Liver (tissue), 9 donors: ENCODE results near the gene PRCD. TPM values are rescaled to one million over a fixed set of nuclear protein-coding genes. Genes with fewer than 3 reads are reported as not detected.

Source experiments
- DNase-seq: peaks from one replicate; pipeline ENCODE4 v3.0.0-alpha.2; 2017; ENCODE audit warnings: low spot score
- H3K27ac ChIP-seq, 2 donors: one replicate each; pipeline ENCODE4 v1.7.0; 2013; ENCODE audit warnings: inconsistent platforms in 2 of 2, low read length in 2 of 2, control low read depth in 1 of 2, low read depth in 1 of 2, mild to moderate bottlenecking in 1 of 2
- H3K27me3 ChIP-seq, 4 donors: one replicate each; pipeline versions ENCODE4 v1.6.1 to v1.7.0; 2013; ENCODE audit warnings: low read length in 3 of 4, inconsistent platforms in 1 of 4, mild to moderate bottlenecking in 1 of 4, moderate library complexity in 1 of 4; ENCODE audit not compliant: control insufficient read depth in 4 of 4, insufficient read depth in 4 of 4
- H3K36me3 ChIP-seq, 4 donors: one replicate each; pipeline versions ENCODE4 v1.6.1 to v1.7.0; 2013; ENCODE audit warnings: low read length in 3 of 4, mild to moderate bottlenecking in 3 of 4, low read depth in 1 of 4, moderate library complexity in 1 of 4; ENCODE audit not compliant: control insufficient read depth in 4 of 4, insufficient read depth in 3 of 4
- H3K4me1 ChIP-seq, 4 donors: one replicate each; pipeline versions ENCODE4 v1.6.1 to v1.7.0; 2013; ENCODE audit warnings: low read length in 3 of 4, mild to moderate bottlenecking in 3 of 4, moderate library complexity in 1 of 4; ENCODE audit not compliant: control insufficient read depth in 4 of 4, insufficient read depth in 4 of 4
- H3K4me3 ChIP-seq, 3 donors: one replicate each; pipeline versions ENCODE4 v1.6.1 to v1.7.0; 2013; ENCODE audit warnings: low read length in 3 of 3, control low read depth in 1 of 3, low read depth in 1 of 3, mild to moderate bottlenecking in 1 of 3
- H3K9ac ChIP-seq, 2 donors: one replicate each; pipeline ENCODE4 v1.7.0; 2013; ENCODE audit warnings: low read length in 2 of 2, mild to moderate bottlenecking in 2 of 2, moderate library complexity in 2 of 2, control low read depth in 1 of 2, low read depth in 1 of 2
- H3K9me3 ChIP-seq, 4 donors: one replicate each; pipeline versions ENCODE4 v1.6.1 to v1.7.0; 2013; ENCODE audit warnings: low read length in 3 of 4; ENCODE audit not compliant: control insufficient read depth in 4 of 4
- FOXA2 ChIP-seq: IDR thresholded peaks from 2 replicates; pipeline ENCODE4 v1.6.1; 2016; ENCODE audit warnings: antibody characterized with exemption
- GABPA ChIP-seq, 2 donors: IDR thresholded peaks in 1 of 2; conservative IDR thresholded peaks in 1 of 2; 2 replicates each; pipeline ENCODE4 v1.6.1; 2016; ENCODE audit warnings: antibody characterized with exemption in 2 of 2, mild to moderate bottlenecking in 1 of 2, moderate library complexity in 1 of 2
- JUND ChIP-seq, 2 donors: IDR thresholded peaks; 2 replicates each; pipeline ENCODE4 v1.6.1; 2016; ENCODE audit warnings: antibody characterized with exemption in 2 of 2
- MAX ChIP-seq: IDR thresholded peaks from 2 replicates; pipeline ENCODE4 v1.6.1; 2016; ENCODE audit warnings: antibody characterized with exemption
- NR2F2 ChIP-seq: IDR thresholded peaks from 2 replicates; pipeline ENCODE4 v1.6.1; 2016; ENCODE audit warnings: antibody characterized with exemption
- REST ChIP-seq: IDR thresholded peaks from 2 replicates; pipeline ENCODE4 v1.6.1; 2016; ENCODE audit warnings: antibody characterized with exemption, mild to moderate bottlenecking
- SP1 ChIP-seq: IDR thresholded peaks from 2 replicates; pipeline ENCODE4 v1.6.1; 2018; ENCODE audit warnings: antibody characterized with exemption, mild to moderate bottlenecking
- WGBS: extraction: QIAGEN DNeasy Blood & Tissue Kit; methylation state at CpG from one replicate; pipeline ENCODE4 v1.1.7; 2013; 5-methylcytosine and 5-hydroxymethylcytosine counted together
- polyA plus RNA-seq, 2 donors: library from polyadenylated mRNA; stranded (reverse) in 1 of 2; unstranded in 1 of 2; fragments of 200-250 nt in 1 of 2; fragments of >200 nt in 1 of 2; fragmentation: Nextera tagmentation in 1 of 2; extraction: Ambion mirVana in 1 of 2; gene quantifications; one replicate each; pipeline versions ENCODE4 v1.2.1 to v1.2.3, GENCODE V29; 2013 to 2015
- total RNA-seq, 2 donors: library from RNA; depleted of rRNA; stranded (reverse); fragments of >200 nt; gene quantifications; one replicate each; pipeline ENCODE4 v1.2.3, GENCODE V29; 2014
- donor health status: healthy.
- donor health status: healthy.
- donor health status: healthy.
- donor health status: healthy.
- donor health status: healthy.

Gene PRCD
- total and polyA plus RNA-seq, 4 donors: 0.63 to 1.0 (median 0.75) TPM; not detected in 1

- TF ChIP-seq REST (no peak), JUND (IDR thresholded peaks at IDR 0.05) (no peak), MAX (no peak), SP1 (no peak)
Measured at GRCh38 chr17:76543482-76543825, 3.6 kb downstream of the PRCD start (continued).

GRCh38 chr17:76543826-76544545 lies 4.1 kb downstream of the PRCD start:
- peaks cover 2 to 36% (median 28%) of the 10 kb centered on the region in 4 donors for H3K4me1 ChIP-seq
- DNase-seq: no peak
- H3K27ac ChIP-seq: peak overlapping the region in 1 of 2 donors; percentile 51
- no peak for TF ChIP-seq FOXA2
- H3K9me3 ChIP-seq: no peaks in the 10 kb centered on the region
- H3K36me3 ChIP-seq: no peaks in the 10 kb centered on the region
- no peaks in the 10 kb centered on the region for H3K27me3 ChIP-seq
- no peak overlapping the region for H3K4me3 ChIP-seq
- no peak overlapping the region for H3K9ac ChIP-seq
- WGBS: 66% methylated on average over 22 of the region's 22 CpGs

- 63% methylated on average over 24 of the region's 24 CpGs for WGBS
- Histone ChIP-seq H3K4me3 (no peak overlapping the region), H3K9me3 (no peaks in the 10 kb centered on the region), H3K9ac (no peak overlapping the region), H3K27me3 (no peaks in the 10 kb centered on the region), H3K4me1 (peaks cover 5 to 44% (median 35%) of the 10 kb centered on the region in 4 donors), H3K36me3 (no peaks in the 10 kb centered on the region), H3K27ac (peak overlapping the region in 1 of 2 donors; percentile 51)
- no peak for DNase-seq
- TF ChIP-seq SP1 (no peak), NR2F2 (peak; percentile 65), GABPA (IDR thresholded peaks at IDR 0.05 in 1 of 2, conservative IDR thresholded peaks at IDR 0.05 in 1 of 2) (no peak), REST (no peak)
Measured at GRCh38 chr17:76544546-76545365, 4.9 kb downstream of the PRCD start.
